ENCODE data around the gene MBD4. TPM values are rescaled to one million over a fixed set of nuclear protein-coding genes. Genes with fewer than 3 reads are reported as not detected.

MBD4 gene
- total RNA-seq, 1 experiment from 2014 or later = 15.7 TPM

GRCh38 chr3:129415830-129416229 is 23.9 kb downstream of the MBD4 start:
- CTCF ChIA-PET = no interaction called here
- POLR2A ChIA-PET = no interaction called here
- RAD21 ChIA-PET (ENCODE audit: low non-redundant PET in 1 of 2, low total read pairs in 2 of 2, uncharacterized antibody in 2 of 2, unreplicated experiment in 2 of 2) = no interaction called here

More at GRCh38 chr3:129415830-129416229, 23.9 kb downstream of the MBD4 start:
- Histone ChIP-seq H3K4me1 (ENCODE audit: control insufficient read depth in 1 of 2, insufficient read depth in 2 of 2, low read length in 2 of 2) (peaks cover 0 to 5% of the 10 kb centered on the region in 2 experiments; a peak in 1 of 4 replicates), H3K27me3 (ENCODE audit: insufficient read depth, low read length) (peaks cover 3% of the 10 kb centered on the region; the same call in 1 of the 2 replicates), H3K9me3 (ENCODE audit: control insufficient read depth in 1 of 2, insufficient read depth in 1 of 2, low read depth in 1 of 2, low read length in 2 of 2) (no peaks in the 10 kb centered on the region), H3K27ac (ENCODE audit: low read depth, low read length) (no peak overlapping the region), H3K36me3 (ENCODE audit: control insufficient read depth in 1 of 2, insufficient read depth in 2 of 2, low read length in 2 of 2) (no peaks in the 10 kb centered on the region), H4K20me1 (ENCODE audit: insufficient read depth) (no peaks in the 10 kb centered on the region), H3K9ac (ENCODE audit: low read length) (no peak overlapping the region), H3K9me2 (ENCODE audit: insufficient read depth) (no peaks in the 10 kb centered on the region), H3K79me2 (ENCODE audit: insufficient read depth, low read length) (no peaks in the 10 kb centered on the region), H2AFZ (ENCODE audit: low read depth, low read length, poor library complexity, severe bottlenecking) (no peak overlapping the region), H3K4me2 (ENCODE audit: low read length) (no peak overlapping the region), H3K4me3 (replicated peaks in 1 of 2; ENCODE audit: low read depth in 1 of 2, low read length in 2 of 2) (no peak overlapping the region)
- intact Hi-C loops (cut with micrococcal nuclease) = no loop called here
- no TSS peak for BruUV-seq (replicated peaks)
- TF ChIP-seq MAX (IDR thresholded peaks at IDR 0.05) (no peak), RAD21 (IDR thresholded peaks at IDR 0.05; ENCODE audit: low read depth) (no peak), JUND (IDR thresholded peaks at IDR 0.05) (no peak), EZH2 (IDR thresholded peaks at IDR 0.05) (no peak), POLR2AphosphoS5 (IDR thresholded peaks at IDR 0.05; ENCODE audit: low read depth, low read length) (no peak), REST (IDR thresholded peaks at IDR 0.05; ENCODE audit: low read depth) (no peak)
- ATAC-seq (no peak), DNase-seq (ENCODE audit: low read depth, low spot score) (no peak)

Measured in HCT116 (cell line).